Hematopoietic multipotent progenitor cell treated with erythropoietin and hydrocortisone succinate and interleukin-3 and kit ligand, for 17 days (in vitro differentiated cells): ENCODE measurements around the gene PANX3.
"Not testable (repeated sequence)": the region's sequence is repeated elsewhere in the genome, so short reads cannot be mapped to it uniquely, and the experiment has no call there.

ENCODE experiments used
- DNase-seq: peaks from one replicate; pipeline ENCODE4 v3.0.0-alpha.2; 2015; ENCODE audit warnings: low spot score

PANX3 gene, protein sequence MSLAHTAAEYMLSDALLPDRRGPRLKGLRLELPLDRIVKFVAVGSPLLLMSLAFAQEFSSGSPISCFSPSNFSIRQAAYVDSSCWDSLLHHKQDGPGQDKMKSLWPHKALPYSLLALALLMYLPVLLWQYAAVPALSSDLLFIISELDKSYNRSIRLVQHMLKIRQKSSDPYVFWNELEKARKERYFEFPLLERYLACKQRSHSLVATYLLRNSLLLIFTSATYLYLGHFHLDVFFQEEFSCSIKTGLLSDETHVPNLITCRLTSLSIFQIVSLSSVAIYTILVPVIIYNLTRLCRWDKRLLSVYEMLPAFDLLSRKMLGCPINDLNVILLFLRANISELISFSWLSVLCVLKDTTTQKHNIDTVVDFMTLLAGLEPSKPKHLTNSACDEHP

DNA sequence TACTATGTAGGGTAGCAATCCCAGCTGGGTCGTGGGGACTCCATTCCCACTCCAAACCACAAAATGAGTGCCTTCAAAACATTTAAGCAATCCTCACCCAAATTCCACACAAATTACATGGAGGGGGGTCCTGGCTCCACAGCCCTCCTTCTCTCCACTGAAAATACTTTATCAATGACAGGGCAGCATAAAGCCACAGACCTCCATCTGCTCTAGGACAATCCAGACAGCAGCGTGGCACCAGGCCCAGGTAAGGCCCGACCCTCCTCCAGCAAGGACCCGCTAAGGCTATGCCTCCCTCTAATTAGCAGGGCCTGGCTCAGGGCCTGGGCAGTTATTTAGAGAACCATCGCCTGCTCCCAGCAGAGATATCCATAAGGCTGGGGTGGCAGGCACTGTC, at the start of gene PANX3:
TSS of gene PANX3 (plus strand) at position 365 of the 400 bp plus-strand sequence. CDS start 129 bp downstream, outside the sequence.
- DNase-seq = no peak

DNA sequence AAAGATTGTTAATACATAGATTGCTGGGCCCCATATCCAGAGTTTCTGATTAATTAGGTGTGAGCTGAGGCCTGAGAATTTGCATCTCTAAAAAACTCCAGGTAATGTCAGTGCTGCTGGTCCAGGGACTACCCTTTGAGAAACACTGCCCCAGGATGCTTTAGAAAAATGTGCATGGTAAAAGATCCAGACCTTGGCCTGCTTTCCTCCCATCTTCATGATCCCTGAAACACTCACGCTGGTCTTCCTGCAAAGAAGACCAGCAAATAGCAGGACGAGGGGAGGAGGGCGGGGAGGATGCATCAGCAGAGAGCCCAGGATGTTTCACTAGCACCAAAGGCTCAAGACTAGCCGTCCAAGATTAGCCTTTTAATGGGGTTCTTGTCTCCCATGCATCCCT, 41.5 kb upstream of the PANX3 start, which contains the start of gene OR8A1:
TSS of gene OR8A1 (plus strand) at position 301 of the 400 bp plus-strand sequence. CDS start 123 bp downstream, outside the sequence.
- no peak for DNase-seq

DNA sequence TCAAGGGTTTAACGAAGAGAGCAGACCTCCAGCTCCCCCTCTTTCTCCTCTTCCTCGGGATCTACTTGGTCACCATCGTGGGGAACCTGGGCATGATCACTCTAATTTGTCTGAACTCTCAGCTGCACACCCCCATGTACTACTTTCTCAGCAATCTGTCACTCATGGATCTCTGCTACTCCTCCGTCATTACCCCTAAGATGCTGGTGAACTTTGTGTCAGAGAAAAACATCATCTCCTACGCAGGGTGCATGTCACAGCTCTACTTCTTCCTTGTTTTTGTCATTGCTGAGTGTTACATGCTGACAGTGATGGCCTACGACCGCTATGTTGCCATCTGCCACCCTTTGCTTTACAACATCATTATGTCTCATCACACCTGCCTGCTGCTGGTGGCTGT, 41.1 kb upstream of the PANX3 start:
- no peak for DNase-seq

DNA sequence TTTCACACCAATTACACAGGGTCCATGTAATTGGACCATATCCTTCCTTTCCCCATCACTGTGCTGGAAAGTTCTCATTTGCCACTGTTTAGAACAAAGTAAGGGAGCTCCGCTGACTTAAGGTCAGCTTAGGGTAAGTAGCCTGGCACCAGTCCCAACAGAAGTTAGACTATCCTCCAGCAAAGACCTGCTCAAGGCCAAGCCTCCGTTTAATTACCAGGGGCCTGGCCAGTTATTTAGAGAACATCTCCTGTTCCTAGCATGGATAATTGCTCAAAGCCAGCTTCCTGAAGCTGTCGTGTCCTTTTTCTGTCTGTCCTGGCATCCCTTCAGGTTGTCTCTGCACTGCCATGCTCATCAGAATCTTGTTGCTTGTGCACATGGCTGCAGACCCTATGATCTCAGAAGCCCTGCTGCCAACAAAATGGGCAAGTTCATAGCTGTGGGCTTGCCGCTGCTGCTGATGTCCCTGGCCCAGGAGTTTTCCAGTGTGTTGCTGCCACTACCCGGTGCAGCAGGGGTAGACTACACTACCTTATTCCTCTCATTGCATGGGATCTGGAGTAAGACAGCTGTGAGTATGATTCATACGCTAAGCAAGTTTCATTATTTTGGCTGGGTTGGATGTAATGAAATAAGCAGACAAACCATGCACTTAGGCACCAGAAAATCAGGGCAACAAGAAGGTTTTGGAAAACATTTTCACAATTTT, 33.4 kb upstream of the PANX3 start:
- no peak for DNase-seq

DNA sequence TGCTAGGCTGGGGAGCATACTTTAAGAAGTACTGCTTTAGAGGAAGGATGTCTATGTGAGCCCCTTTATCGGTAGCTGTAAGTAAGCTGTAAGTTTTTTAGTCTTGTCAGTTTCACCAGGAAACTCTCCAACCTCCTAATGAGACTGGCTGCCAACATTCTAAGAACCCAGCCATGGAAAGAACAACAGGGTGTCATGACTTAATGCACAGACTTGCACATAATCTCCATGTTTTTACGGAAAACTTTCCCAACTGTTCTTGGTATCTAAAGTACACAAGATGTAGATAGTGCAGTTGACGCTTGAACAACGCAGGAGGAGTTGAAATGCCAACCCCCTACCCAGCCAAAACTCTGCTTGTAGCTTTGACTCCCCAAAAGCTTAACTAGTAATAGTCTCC, 32.5 kb upstream of the PANX3 start:
- DNase-seq = no peak

DNA sequence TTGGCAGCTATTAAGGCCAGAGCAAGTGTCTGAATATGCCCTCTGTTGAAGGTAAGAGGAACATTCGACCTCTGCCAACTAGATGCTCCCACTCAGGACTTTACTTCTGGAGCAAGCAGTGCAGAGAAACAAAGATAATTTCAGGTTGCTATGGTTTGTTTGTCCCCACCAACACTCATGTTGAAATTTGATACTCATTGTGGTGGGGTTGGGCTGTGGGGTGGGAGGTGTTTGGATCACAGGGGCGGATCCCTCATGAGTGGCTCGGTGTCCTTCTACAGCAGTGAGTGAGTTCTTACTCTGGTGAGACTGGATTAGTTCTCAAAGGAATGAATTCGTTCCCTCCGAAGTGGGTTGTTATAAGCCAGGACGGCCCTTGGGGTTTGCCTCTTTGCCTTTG, 29.4 kb upstream of the PANX3 start:
- DNase-seq = no peak

DNA sequence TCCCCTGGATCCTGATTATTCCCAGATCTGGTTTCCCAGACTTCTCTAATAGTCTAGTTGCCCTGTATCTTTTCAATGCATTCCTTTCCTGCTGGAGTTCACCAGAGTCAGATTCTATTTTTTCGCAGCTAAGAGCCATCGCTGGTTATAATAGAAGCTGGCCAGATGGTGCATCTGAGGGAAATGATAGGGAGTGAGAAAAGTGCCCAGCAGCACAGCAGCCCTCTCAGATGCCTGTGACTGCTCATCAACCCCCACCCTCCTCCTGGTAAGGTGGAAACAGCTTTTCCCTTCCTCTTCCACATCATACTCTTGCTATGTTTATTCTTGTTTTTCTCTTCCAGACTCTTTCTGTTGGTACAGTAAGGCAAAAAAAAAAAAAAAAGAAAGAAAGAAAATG, 28.7 kb upstream of the PANX3 start:
- no peak for DNase-seq

DNA sequence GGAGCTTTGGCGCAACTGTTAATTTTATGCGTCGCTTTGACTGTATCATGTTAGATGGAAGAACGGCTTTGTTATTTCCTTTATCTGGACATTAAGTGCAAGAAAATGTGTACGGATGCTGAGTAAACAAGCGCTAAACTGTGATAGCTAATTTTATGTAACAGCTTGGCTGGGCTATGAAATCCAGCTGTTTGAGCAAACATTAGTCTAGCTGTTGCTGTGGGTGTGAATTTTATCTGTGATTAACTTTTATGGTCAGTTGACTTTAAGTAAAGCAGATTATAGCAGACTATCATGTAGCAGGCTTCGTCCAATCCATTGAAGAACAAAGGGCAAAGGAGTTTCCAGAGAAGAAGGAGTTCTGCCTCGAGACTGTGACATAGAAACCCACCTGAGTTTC, 27.4 kb upstream of the PANX3 start:
- no peak for DNase-seq

DNA sequence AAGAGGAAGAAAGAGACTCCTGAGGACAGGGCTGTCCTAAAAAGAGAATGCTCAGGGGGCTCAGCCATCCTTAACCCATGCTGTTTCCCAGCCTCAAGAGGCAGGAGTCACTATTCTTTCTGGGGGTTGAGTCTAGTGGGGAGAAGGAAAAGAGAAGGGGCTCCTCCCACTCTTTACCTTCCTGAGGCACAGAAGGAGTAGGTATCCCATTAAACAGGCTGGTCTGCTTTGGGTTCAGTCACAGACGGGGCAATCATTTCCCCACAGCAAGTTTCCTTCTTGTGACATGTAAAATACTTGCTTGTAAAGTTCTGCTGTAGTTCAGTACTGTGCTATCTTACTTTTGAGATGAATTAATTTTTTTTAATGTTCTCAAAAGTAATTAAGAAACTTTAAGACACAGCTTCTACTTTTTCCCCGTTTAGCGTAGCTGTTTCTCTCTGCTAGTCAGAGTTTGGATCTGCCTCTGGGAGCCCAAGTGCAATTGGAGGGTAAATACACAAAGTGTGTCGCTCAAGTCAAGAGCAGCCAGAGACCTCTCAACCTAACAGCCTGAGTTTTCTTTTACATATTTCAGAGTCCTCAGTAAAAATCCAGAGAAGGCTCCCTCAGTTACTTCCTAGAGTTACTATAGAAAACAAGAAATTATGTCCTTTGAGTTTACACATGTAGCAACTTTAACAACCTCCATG, 26.4 kb upstream of the PANX3 start:
- no peak for DNase-seq

DNA sequence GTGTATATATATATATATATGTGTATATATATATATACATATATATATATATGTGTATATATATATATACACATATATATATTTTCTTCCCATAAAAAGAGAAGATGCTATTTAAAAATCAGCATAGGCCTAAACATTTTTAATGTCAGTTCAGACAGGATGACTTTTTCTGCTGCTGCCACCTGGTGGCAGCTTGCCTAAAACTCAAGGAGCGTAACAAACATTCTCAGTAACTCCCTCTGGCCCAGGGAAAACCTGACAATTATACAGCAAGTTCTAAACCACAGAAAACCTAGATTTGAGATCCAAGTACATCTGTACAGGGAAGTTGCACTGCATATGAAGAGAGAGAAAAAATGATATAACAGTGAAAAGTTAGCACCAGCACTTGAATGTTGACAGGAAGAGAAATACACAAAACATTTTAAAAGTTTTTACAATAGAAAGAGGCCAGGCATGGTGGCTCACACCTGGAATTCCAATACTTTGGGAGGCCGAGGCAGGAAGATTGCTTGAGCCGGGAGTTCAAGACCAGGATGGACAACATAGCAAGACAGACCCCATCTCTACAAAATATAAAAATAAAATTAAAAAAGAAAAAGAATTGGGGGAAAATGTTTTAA, 24.9 kb upstream of the PANX3 start:
- peak; percentile 53 for DNase-seq

DNA sequence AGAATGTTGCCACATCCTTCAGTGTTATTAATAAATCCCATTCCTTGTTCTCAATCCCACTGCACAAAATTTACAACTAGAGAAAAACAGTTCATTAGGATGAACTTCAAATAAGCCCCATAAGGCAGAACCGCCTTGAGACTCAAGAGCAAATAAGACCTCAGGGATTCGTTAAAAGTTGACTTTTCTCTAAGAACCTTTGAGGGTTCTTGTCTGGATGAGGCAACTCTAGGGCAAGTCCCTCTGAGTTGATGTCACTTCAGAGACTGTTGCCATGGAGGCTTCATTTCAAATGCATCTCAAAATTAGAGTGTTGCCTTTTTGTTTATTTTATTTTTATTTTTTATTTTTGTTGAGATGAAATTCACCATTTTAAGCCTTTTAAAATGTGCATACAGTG, 19.8 kb upstream of the PANX3 start:
- DNase-seq = no peak

DNA sequence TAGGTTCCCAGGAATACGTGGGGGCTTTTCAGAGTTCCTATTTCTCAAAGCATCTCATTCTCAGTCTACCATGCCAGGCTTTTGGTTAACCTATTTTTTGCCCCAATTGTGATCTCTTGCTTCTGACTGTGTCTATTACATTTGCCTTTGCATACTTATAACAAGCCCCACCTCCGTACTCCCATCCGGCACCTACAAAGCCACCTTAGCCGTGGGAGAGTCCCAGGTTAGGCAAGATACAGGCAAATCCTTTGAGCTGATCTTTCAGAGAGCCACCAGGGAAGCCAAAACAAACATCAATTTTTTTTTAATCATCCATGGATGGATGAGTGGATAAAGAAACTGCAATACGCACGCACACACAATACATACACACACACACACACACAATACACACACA, 18.6 kb upstream of the PANX3 start:
- DNase-seq = no peak

DNA sequence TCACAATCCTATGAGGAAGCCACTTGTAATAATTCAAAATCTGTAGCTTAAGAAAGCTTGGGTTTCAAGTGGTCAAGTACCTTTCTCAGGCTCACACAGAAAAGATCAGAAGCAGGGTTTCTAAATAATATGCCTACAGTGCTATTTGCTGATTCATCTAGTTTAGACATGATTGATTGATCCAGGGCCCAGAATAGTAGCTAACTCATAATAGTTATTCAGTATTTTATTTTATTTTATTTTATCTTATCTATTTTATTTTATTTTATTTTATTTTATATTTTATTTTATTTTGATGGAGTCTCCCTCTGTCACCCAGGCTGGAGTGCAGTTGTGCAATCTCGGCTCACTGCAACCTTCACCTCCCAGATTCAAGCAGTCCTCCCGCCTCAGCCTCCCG, 15.9 kb upstream of the PANX3 start:
- no peak for DNase-seq

DNA sequence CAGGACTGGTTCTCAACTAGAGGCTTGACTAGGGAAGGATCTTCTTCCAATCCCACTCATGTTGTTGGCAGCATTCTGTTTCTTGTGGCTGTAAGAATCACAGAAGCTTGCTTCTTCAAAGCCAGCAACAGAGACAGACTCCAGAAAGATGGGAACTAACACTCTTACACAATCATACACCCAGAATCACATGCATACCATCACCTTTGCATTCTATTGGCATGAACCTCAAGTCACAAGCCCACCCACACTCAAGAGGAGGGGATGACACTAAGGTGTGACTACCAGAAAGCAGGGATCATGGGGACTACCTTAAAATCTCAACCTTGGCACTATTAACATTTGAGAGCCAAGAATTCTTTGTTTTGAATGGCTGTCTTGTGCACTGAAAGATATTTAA, 13.6 kb upstream of the PANX3 start:
- DNase-seq = no peak

DNA sequence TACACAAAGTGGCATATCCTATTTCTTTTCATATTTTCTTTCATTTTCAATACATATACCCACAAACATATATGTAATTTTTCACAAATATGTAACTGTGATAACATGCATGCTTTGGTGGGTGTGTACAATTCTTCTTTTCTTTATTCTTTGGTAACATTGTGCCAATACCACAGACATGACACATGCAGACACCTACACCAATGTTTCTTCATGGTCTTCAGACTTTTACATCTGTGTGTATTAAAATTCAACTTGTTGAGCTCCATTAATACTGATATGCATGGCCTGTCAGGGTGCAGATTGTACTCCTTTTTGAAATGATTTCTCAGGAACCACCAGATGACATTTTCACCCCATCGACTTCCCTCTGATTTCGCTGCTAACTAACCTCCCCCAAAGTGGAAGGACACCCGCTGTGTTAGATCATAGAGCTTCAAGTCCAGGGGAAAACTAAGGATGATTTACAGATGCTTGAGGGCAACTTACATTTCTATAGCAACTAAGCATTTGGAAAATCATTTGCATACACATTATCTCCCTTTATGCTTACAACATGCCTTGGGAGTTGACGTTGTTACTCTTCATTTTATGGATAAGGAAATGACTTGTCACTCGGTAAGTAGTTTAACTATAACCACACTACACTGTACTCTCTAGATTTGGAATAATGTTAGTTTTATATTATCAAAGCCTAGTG, 10.5 kb upstream of the PANX3 start:
- DNase-seq = no peak

DNA sequence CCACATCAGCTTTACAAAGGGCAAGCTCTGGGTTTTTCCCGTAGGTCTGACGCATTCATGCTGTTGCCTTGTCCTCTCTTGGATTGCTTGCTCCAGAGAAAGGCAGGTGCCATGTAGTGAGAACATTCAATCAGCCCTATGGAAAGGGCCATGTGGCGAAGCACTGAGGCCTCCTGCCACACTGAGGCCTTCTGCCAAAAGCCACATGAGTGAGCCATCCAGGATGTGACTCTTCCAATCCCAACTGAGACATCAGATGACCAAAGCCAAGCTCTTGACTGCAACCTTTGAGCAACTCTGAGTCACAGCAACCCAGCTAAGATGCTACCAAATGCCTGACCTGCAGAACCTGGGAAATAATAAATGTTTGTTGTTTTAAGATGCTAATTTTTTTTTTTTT, 9.0 kb upstream of the PANX3 start:
- DNase-seq = no peak

DNA sequence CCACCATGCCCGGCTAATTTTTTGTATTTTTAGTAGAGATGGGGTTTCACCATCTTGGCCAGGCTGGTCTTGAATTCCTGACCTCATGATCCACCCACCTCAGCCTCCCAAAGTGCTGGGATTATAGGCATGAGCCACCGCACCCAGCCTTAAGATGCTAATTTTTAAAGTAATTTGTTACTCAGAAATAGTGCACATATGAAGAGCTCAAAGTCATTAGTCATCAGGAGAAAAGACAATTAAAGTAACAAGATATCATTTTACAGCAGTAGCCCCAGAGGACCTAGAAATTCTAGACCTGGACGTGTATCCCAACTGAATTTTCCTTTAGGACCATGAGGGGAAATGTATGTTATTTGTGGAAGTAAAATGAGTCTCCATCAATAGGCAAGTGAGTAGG, 8.5 kb upstream of the PANX3 start:
- not testable (repeated sequence) for DNase-seq

DNA sequence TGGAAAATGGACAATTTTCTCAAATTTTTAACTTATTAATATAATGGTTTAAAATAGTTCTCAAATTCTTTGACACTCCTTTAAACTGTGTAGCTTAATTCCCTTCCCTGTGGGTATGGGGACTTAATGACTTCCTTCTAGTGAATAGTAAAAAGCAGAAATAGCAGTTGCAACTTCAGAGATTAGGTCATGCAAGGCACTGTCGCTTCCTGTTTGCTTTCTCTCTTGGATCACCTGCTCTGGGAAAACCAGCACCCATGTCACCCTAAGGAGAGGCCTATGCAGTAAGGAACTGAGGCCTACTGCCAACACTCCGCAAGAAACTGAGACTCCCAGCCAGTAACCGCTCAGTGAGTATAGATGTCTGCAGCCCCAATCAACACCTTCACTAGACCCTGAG, 5.5 kb upstream of the PANX3 start:
- DNase-seq = no peak

DNA sequence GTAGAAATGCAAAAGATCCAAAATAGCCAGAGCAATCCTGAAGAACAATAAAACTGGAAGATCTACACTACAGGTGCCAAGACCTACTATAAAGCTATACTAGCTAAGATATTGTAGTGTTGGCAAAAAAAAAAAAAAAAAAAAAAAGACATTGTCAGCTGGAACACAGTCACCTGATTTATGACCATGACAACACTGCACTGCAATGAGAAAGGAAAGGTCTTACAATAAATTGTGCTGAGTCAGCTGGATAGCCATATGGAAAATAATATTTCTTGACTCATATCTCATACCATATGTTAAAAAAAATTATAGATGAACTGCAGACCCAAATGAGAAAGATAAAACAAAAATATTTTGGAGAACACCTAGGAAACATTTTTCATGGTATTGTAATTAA, 3.1 kb upstream of the PANX3 start:
- no peak for DNase-seq

DNA sequence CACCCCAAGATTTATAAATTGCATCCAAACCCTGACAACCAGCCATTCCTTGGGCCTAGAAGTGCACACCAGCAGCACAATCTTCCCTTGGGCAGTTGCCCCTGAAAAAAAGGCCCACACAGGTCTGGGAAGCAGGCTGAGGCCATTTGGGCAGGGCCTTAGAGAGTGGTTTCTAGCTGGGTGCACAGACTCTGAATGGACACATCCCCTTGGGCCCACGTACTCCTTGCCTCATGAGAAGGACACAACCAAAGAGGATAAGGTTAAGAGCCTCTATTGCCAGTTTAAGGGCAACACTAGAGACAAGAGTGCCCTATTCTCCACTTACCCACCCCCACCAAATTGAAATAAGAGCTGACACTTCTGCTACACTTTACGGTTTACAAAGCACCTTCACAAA, 933 bp upstream of the PANX3 start:
- DNase-seq = no peak

DNA sequence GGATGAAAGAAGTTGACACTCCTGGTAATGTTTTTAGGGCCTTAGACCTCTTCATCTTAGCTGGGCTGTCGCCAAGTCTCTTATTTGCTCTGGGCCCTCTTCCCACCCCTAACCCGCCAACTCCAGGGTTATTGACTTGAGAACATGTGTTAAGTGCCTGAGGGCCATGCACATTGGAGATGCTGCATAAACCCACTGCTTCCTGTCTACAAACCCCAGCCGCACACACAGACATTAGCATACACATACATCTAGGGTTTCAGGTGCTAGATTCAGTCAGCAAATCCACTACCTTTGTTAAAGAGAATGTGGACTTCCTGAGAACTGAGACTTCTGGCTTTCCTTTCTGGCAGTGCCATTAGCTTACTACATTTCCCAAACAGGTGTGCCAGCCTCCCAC, 817 bp downstream of the PANX3 start:
- DNase-seq = no peak
